GM18520 (cell line): Measurements from ENCODE around the gene GPR39.

Experiments used
- ATAC-seq: cut with Tn5 transposase; IDR thresholded peaks from one replicate; pipeline ENCODE4 v1.9.1; 2021; ENCODE audit not compliant: unreplicated experiment

The GPR39 gene

DNA sequence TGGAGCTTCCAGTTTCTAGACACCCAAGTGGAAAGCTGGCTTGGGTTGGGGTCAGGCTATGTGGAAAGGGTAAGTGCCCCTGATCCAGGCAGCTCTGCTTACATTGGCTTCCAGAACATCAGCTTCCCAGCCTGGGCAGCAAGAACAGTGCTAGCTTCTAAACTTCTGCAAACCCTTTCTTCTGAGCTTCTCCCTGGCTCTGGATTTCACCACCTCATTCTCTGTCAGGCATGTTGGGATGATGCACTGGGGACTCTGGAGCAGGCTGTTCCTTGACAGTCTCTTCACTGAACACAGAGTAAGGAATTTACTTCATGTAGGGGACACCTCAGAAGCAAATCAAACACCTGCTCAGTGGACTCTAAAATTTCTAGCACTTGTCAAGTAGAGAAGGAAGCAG, 180.6 kb downstream of the GPR39 start:
- ATAC-seq = no peak

DNA sequence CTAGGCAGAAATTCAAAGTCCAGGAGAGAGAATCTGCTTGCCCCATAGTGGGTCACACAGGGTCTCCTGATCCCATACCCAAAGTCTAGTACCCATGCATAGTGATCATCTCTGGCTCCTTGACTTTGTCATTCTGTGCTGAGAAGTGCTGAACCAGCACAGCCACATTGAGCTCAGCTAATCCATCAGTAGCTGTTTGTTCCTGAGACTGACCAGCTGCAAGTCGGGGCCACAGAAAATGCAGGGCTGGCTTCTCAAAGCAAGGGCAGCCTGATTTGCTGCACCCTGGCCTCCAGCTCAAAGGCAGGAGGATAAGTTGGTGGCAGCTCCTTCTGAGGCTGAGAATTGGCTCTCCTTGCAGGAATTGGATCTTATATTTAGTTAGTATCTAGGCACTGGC, 181.2 kb downstream of the GPR39 start:
- ATAC-seq = no peak

GRCh38 chr2:132598536-132598935, 181.9 kb downstream of the GPR39 start:
- ATAC-seq = no peak

- no peak for ATAC-seq
Observed at GRCh38 chr2:132599556-132599955, 183.0 kb downstream of the GPR39 start.

DNA sequence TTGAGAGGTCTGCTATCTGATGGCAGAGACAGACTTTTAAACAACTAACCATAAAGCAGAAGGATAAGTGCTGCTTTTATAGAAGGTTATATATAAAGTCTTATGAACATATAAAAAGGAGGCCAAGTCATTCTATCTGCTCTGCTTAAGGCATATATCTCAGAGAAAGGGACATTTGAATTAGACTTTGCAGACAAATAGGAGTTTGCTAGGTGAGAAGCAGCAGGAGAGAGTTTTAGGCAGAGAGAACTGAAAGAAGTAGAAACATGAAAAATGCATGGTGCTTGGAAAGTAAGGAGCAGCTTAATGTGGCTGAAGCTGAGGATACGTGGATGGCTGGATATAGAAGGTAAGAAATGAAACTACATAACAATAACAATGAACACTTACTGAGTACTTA, 188.0 kb downstream of the GPR39 start:
- ATAC-seq = no peak

GRCh38 chr2:132605236-132606180, 188.9 kb downstream of the GPR39 start:
- no peak for ATAC-seq

DNA sequence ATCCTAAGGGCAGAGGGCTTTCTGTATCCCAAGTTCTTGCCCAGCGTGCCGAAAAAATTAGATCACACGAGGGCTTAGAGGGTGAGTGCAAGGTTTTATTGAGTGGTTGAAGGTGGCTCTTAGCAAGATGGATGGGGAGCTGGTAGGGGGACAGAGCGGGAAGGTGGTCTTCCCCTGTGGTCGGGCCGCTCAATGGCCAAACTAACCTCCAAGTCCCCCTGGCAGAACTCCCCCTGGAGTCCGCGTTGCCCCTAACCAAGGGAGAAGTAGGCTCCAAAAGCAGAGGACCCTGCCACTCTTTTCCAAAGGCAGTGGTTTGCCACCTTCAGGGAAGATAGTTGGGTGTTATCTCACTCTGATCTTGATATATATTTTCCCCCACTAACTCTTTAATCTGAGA, 190.0 kb downstream of the GPR39 start:
- no peak for ATAC-seq

DNA sequence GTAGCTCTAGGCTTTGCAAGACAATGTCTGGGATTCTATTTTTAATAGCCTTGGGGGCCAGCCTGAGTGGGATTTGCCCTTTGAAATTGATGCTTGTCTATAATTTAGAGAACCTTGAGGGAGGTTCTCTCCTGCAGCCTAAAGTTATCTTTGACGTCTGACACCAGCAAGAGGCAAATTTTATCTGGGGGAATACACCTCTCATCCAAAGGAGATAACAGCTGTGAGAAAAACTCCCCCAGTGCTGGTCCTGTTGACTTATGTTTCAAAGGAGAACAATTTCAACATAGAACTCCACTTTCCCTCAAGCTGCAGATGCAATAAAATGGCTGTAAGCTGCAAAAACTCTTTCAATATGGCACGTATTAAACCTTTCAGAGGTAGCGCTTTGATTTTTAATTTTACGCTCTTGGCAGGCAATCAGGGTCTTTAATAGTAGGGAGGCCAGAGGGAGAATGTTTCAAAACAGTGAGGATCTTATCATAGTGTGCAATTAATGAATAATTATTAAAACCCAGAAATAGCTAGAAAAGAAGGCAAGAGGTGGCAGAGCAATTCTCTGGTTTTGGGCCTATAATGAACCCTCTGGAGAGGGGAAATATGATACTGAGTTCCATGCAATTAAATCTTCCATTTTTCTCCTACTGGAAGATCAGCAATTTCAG, 191.0 kb downstream of the GPR39 start:
- ATAC-seq = no peak

DNA sequence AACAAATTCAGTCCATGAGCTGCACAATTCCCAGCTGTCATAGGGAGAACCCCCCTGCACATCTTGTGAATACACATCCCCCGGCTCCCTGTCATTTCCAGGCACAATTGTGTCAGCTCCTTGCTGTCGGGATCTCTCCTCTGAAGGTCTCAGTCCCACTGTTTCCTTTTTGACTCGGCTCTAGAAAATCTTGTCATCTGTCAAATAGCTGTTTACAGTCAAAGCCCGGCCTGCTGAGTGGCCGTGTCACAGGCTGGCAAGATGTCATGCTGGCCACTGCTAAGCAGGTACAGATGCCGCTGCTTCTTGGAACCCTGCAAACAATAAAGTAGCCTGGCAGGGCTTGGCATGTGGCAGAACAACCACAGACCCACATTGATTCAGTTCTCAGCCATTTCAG, 191.7 kb downstream of the GPR39 start:
- ATAC-seq = no peak

DNA sequence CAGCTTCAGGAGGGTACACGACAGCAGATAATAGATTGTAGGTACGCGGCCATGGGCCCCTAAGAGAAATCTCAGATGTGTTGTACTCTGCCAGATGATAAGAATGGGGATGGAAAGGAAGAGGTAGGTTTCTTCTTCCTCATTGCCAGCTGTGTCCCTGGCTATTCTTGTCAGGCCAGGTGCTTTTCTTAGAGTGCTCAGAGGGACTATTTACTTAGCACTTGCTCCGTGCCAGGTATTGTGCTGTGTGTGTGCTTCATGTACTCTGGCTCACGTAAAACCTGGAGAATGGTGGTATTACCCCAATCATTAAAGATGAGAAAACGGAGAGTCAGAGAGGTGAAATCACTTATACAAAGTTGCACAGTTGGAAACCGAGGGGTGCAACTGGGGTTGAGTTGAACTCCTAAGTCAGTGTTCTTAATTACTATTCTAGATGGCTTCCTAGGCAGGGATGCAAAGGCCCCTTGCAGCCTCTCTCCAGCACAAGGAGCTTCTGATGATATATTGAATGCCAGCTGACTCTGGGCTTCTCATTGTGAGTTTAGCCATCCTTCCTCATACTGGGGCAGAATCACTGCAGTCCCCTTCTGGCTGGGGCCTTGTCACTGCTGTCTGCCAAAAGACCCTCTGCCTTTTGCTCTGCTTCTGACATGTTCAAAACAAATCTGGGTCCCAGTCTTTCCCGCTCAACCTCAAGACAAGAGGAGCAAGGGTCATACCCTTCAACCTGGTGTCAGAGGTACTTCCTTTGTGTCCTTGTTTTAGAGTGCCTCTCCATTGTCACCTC, 192.7 kb downstream of the GPR39 start:
- ATAC-seq = no peak

DNA sequence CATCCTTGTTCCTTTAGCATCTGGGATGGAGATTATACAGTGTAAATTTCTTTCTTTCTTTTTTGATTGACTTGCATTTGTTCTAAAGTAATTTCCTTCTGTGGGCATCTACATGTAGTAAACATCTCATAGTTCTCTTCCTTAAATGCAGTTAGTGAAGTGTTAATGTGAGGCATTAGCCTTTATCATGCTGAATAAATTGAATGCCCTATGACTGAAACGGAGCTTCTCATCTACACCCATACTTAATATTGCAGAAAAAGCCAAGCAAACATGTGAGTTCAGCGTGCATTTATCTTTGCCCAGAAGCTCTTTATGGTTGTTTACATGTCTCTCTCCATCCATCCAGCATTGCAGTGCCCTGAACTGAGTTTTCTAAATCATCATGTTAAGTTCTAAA, 195.1 kb downstream of the GPR39 start:
- ATAC-seq = no peak

DNA sequence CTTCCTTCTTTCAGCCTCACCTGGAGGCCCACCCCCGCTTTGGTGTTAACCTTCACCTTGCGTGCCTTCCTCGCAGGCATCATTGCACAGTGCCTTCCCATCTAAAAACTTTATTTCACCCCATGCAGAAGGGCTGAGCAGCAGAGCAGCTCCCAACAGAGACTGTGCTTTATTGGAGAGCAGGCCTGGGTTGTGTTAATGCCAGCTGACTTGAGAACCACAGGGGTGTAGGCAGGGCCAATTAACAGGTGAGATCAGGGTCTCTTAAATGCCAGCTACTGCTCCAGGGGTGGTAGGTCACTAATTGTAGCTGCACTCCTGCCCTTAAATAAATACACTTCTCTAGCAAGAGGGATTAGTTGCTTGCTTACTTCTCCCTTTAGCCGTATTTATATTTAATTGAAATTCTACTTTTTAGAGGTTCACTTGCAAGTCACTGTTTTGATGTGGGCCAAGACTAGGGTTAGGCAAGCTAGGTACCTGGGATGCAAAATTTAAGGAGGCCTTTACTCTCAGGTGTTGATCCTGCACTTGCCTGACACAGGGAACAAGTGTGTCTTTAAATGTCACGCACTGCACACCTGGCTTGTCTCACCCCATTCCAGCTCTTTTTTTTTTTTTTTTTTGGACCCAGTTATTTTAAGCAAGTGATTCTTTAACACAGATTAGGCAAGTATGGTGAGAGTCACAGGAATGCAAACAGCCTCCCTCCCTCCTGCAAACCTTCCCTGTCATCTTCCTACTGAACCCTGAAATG, 198.9 kb downstream of the GPR39 start:
- ATAC-seq = no peak

- no peak for ATAC-seq
Observed at GRCh38 chr2:132617989-132618388, 201.4 kb downstream of the GPR39 start.

DNA sequence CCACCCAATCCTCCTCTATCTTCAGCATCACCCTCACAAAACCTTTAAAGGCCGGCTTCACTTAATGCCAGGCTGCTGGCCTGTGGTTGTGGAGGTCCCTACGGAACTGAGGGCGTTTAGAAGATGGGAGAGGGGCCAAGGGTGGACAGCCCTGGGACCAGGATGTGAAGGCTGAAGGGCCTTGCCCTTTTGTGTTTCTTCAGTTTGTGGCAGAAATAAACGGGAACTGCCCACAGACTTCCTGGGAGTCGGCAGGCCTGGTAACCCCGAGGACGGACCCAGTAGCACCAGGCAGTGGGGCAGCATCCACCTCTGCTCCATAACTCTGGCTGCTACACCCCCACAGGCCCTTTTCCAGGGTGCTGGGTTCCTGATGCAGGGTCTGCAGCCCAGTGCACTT, 202.1 kb downstream of the GPR39 start:
- no peak for ATAC-seq

DNA sequence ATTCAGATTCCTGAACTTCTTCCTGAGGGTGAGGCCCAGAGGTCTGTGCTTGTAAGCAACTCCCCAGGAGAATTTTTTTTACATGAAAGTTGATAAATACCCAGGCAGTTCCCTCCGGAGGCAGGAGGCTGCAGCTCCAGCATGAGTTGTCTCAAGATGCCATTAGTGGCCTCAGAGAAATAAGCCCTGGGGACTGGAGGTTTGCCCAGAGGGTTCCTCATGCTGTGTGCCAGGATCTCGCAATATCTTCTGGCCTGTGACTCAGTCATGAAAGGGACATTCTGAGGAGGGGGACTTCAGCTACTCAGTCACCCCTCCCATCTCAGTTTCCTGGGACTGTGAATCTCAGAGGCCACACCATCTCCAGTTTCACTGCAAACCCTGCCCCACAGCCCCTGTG, 203.5 kb downstream of the GPR39 start:
- no peak for ATAC-seq

- ATAC-seq = no peak
Observed at GRCh38 chr2:132621131-132621875, 204.7 kb downstream of the GPR39 start.

DNA sequence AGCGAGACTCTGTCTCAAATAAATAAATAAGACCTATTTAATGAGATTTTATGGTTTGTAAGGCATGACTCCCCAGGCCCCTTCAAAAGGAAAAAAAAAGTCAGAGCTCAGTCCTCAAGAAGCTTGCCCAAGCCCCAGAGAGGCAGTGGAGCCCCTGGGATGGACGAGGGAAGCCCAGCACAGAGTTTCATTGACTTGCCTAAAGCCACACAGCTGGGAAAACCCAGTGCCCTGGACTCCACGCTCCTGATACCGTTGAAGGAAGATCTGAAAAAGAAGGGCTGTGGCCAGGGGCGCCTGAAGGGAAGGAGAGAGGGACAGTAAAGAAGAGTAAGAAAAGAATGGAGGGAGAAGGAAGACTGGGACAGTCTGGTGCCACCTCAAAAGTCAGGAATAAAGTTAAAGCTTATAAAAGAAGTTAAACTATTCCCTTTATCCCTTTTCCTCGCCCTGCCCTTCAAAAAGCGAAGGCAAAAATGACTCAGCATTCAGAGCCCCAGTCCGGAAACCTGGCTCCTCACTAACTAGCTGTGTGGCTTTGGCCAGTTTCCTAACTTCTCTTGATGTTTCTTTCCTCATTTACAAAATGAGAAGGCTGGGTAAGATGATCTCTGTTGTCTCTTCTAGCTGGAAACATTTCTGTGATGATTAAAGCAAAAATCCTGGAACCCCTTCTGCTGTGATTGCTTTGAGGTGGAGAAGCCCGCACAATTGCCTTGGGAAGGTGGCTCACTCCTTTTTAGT, 206.7 kb downstream of the GPR39 start:
- no peak for ATAC-seq

DNA sequence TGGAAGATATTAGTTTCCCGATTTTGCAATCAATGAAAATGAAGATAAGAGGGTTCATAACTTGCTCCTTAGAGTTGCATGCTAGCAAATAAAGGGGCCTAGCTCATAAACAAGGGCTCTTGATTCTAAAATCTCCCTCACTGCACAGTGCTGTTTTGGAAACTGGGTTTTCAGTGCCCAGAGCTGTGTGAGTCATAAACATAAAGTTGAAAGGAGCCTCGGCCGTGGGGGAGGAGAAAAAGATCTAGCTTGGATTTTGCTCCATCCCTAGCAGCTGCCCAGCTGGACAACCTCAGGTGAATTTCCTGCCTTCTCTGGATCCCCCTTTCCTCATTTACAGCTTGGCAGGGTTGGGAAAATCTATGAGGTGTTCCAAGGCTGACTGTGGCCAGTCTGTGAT, 210.9 kb downstream of the GPR39 start:
- no peak for ATAC-seq

GRCh38 chr2:132632000-132632649, 215.5 kb downstream of the GPR39 start:
- no peak for ATAC-seq
